Nucleus accumbens (tissue), 56 donors: ENCODE data around the gene C1QTNF5.
A peak's percentile ranks its signal among the peaks of the same experiment; 100 is the strongest.

Experiments
- DNase-seq, 56 donors: peaks; one replicate each; lab custom pipeline; 2025; lab: John Stamatoyannopoulos, UW

C1QTNF5 gene

DNA sequence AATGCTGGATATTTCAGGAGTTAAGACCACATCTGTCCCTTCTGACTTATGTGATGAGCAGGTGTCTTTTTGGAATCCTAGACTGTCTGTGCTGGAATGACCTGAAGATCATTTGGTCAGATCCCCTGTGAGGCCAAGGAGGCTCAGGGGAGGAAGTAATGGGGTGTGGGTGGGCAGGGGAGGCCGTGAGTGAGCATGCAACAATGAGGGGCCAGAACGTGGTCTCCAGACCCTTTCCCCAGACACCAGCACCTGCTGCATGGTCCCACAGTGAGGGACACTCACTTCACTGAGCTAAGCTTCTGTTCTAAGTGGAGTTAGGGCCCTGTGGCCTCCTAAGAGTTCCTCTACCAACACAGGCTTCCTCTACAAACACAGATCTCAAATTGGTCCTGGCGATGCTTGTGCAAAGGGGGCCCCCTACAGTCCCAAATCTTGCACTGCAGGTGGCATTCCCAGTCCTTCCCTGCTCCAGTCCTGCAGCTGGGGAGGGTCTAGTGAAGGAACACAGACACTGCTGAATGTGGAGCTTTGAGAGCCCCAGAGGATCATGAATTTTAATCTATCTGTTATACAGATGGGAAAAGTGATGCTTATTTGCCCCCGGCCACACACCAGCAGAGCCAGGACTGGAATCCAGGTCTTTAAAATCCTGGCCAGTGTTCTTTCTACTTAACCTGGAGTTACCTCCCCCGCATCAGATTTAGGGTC lies 33.4 kb upstream of the C1QTNF5 start:
- DNase-seq = peak in 46 of 56 donors; percentile 35 to 91 (median 77)

DNA sequence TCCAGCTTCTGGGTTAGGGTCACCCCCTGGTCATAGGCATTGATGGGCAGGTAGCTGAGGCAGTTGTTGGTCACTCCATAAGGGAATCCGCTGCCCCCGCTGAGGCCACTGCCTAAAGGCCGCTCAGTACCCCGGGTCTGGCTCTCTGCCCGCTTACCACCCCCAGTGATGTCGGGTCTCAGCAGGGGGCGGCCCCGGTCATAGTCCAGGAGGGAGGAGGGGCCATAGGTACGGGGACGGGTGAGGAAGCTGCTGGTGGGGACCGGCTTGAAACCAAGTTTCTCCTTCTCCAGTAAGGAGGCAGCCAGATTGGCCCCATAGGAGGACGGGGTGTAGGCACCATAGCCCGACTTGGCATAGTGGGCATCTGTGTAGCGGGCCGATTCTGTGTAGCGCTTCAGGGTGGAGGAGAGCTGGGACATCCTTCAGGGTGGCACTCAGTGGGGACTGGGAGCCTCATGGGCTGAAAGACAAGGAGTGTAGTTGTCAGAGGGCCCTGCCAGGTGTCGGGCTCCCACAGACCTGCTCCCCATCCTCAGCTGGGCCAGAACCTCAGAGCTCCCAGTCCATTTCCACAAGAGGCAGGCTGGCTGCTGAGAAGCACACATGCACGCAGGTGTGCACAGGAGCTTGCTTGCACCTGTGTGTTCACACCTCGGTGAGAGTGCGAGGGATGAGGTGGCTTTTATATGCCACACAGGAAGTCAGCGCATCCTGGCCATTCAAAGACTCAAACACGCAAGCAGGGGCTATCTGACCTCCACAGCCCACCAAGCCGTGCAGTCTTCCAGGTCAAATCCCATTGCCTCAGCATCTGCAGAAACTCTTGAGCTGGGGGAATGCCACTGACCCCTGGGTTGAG lies 32.6 kb upstream of the C1QTNF5 start:
- DNase-seq = no peak

- DNase-seq = no peak
Observed at GRCh38 chr11:119372260-119373058, 31.8 kb upstream of the C1QTNF5 start.

- peak in 28 of 56 donors; percentile 36 to 76 (median 57) for DNase-seq
Observed at GRCh38 chr11:119371778-119372182, 31.1 kb upstream of the C1QTNF5 start.

GRCh38 chr11:119371067-119371601 lies 30.5 kb upstream of the C1QTNF5 start:
- no peak for DNase-seq

DNA sequence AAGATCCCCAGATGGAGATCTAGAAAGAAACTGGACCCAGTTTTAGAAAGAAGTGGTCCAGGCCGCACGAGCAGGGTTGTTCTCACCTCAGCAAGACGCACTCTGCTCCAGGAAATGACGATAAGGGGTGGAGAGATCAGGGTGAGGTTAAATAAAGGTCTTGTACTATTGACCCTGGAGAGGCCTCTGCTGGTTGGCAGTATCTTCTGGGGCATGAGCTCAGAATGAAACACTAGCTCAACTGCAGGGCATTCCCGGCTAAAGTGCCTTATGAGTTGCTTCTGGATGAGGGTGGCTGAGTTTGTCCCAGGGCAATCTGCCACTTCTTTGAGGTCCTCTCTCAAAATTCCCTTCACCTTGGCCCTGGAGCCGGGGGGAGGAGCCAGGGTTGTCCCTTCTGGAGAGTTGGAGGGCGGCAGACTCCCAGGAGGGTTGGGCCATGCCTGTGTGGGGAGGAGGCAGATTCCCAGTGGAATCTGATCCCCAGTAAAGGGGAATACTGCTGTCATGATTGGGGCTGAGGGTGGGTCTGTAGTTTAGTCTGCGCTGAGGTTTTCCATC lies 29.9 kb upstream of the C1QTNF5 start:
- peak in 1 of 56 donors; percentile 46 for DNase-seq

- no peak for DNase-seq
Observed at GRCh38 chr11:119369132-119369925, 28.6 kb upstream of the C1QTNF5 start.

- peak in 18 of 56 donors; percentile 19 to 82 (median 52) for DNase-seq
Observed at GRCh38 chr11:119368121-119369034, 27.7 kb upstream of the C1QTNF5 start.

- no peak for DNase-seq
Observed at GRCh38 chr11:119367661-119368120, 27.0 kb upstream of the C1QTNF5 start.

DNA sequence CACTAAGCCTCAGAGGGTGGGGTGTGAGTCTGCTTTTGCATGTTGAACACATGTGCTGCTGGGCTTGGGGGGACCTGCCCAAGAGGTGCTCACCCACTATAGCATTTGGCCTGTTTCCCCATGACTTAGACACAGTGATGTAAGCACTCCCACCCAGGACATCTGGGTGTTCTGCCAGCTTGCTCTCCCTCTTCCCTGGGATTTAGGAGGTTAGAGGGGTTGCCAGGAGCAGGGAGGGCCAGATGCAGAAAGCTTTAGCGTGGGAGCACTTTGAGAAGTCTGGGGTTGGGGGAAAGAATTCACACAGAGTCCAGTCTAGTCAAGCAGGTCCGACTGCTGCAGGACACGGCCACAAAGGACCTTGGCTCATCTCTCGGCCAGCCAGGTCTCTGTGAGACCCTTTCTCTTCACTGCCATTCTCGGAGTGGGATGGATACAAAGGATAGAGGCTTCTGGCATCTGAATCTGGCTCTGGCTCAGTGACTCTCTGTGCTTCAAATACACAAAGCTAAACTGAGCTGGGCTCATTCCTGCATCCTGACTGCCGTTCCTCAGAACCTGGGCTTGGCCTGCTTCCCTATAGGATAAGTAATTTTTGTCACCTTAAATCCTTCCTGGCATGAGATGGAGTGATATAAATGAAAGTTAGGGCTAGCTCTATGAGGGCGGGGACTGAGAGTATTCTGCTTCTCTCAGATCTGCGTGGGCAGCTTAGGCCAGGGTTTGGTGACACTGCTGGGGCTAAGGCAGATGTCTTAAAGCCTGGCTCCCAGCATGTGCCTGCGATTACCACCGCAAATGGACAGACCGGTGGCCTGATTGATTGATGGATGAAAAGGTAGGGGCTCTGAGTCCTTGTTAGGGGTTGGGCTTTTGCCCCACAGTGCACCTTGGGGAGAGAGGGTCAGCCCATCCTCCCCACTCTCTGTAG lies 26.3 kb upstream of the C1QTNF5 start:
- peak in 2 of 56 donors; percentile 17 to 19 for DNase-seq

DNA sequence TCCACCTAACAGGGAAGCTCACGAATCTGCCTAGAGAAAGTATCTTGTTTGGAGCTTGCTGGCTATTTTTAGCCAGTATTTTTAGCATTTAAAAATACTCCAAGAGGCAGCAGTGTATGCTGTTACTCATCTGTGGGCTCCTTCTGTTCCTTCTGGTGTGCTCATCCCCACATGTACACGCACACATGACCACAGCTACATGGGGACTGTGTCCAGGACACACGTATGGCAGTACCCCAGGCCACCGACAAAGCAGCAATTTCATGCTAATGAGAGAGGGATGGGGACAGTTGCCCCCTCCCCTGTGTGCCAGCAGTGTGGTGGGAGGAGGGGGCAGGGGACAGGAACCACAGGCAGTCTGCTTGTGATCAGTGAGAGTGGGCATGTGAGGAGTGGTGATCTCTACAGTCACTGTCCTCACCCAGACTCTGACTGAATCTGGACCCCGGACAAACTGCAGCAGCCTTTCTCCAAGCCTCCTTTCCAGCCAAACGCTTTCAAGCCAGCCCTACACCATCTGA lies 24.4 kb upstream of the C1QTNF5 start:
- peak in 6 of 56 donors; percentile 26 to 46 (median 30) for DNase-seq

DNA sequence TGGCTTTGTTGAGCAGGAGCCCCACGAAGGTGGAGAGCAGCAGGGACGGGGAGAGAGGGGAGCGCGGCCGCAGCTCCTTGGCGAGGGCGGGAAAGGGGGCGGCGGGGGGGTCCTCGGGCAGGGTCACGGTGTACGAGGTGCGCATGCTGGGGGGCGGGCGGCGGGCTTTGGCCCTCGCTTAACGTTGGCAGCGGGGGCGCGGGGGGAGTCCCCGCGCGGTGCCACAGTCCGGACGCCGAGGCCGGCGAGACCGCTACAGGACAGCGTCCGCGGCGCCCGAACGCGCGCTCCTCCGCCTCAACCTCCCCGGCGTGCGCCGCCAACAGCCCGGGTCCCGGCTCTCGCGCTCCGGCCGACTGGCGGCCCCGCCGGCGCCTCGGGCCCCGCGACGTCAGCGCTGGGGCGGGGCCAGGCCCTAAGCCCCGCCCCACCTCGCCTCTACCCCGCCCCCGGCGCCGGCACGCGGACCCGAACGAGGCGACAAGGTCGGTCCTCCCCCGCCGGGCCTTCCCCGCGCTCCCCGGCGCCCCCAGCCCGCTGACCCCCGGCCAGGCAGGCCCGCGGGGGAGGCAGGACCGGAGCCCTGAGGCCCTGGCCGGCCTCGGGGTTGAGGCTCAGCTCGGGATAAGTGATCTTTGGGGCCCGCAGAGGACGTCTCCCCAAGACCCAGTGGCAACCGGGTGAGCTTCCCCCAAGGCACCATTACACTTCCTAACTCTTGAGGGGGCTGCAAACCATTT lies 23.3 kb upstream of the C1QTNF5 start:
- peak in 42 of 56 donors; percentile 25 to 84 (median 60) for DNase-seq

DNA sequence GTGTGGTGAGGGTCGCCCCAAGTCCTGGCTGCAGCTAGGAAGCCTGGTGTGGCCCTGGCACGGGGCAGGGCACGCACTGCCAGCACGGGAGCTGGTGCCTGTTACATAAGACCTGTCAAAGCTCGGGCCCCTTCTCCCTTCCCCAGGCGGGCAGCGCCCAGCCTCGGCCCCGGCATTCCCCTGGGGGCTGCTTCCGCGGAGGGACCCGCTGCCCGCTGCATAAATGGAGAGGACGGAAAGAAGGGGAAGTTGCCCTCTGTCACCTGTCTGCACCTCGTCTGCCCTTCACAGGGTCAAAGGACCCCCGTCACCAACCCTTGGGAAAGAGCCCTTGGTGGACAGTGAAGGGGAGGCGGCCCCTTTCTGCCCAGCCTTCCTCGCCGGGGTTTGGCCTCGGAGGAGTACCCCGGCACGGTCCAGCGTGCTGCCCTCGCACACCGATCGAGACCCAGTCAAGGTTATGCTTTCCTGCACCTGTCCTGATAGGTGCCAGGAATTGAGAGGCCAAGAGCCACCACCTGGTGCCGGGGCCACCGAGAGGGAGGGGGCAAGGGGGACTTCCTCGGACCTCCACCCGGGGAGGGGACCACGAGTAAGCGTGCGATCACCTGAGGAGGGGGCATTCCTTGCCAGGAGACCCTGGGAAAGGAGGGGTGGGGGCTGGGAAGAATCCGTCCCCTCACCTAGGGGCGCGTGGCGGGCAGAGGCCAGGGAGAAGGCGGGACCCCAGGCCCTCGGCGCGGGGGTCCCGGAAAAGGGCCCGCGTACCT lies 22.6 kb upstream of the C1QTNF5 start:
- DNase-seq = peak in 4 of 56 donors; percentile 25 to 59 (median 34)

GRCh38 chr11:119362741-119363080 lies 22.0 kb upstream of the C1QTNF5 start:
- DNase-seq = no peak
